ENCODE results near the gene TTC39A. TPM values are rescaled to one million over a fixed set of nuclear protein-coding genes. Genes with fewer than 3 reads are reported as not detected.

Gene TTC39A
- polyA plus RNA-seq, 1 donor (not counting 4 experiments of a cell fraction or from before 2014, with no cell fraction given) = 1.4 TPM

DNA sequence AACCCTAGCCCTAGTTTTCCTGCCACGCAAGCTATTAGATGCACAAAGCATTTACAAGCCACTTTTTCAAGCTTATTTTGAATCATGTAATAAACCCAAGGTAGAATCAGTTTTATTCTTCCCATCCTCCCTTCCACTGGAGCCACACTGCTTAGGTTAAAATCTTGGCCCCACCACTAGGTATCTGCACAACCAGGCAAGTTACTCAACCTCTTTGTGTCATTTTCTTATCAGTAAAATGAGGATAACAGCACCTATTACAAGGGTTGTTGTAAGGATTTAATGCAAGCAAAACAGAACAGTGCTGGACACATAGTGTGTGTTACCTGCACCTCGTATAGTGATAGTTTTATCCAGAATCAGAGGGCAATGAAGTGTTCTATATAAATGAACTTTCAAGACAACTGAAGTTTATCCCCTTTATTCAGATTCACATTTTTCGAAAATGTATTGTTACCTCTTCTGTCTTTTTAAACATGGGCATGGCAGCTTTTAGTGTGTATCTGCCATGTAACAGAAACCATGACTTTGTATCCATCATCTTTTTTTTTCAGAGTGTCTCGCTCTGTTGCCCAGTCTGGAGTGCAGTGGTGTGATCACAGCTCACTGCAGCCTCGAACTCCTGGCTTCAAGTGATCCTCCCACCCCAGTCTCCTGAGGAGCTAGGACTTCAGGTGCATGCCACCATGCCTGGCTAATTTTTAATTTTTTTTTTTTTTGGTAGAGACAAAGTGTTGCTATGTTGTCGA lies 17.2 kb upstream of the TTC39A start:
- no peak overlapping the region for H2AFZ ChIP-seq (ENCODE audit: control insufficient read depth, low read length)
- H3K9me3 ChIP-seq (ENCODE audit: control insufficient read depth, low read depth, low read length) = no peaks in the 10 kb centered on the region
- dilution Hi-C loops (cut with MboI; ENCODE audit: extremely low pct_ligation_motif_present, low sequenced_read_pairs) = no loop called here
- H3K27me3 ChIP-seq (ENCODE audit: control insufficient read depth, extremely low read depth, insufficient read depth, low read length) = peaks cover 26% of the 10 kb centered on the region
- TF ChIP-seq, protein P1, sequence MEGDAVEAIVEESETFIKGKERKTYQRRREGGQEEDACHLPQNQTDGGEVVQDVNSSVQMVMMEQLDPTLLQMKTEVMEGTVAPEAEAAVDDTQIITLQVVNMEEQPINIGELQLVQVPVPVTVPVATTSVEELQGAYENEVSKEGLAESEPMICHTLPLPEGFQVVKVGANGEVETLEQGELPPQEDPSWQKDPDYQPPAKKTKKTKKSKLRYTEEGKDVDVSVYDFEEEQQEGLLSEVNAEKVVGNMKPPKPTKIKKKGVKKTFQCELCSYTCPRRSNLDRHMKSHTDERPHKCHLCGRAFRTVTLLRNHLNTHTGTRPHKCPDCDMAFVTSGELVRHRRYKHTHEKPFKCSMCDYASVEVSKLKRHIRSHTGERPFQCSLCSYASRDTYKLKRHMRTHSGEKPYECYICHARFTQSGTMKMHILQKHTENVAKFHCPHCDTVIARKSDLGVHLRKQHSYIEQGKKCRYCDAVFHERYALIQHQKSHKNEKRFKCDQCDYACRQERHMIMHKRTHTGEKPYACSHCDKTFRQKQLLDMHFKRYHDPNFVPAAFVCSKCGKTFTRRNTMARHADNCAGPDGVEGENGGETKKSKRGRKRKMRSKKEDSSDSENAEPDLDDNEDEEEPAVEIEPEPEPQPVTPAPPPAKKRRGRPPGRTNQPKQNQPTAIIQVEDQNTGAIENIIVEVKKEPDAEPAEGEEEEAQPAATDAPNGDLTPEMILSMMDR (optimal IDR thresholded peaks at IDR 0.05 in 1 of 3, IDR thresholded peaks at IDR 0.05 in 1 of 3, conservative IDR thresholded peaks at IDR 0.05 in 1 of 3; ENCODE audit: extremely low read depth in 1 of 3, insufficient read depth in 2 of 3, low read length in 3 of 3) = no peak
- no peak for TF ChIP-seq EZH2 (IDR thresholded peaks at IDR 0.05; ENCODE audit: low read length)
- no peaks in the 10 kb centered on the region for H4K20me1 ChIP-seq (ENCODE audit: control insufficient read depth, extremely low read depth, insufficient read depth, low read length)
- no peak overlapping the region for H3K27ac ChIP-seq (ENCODE audit: control insufficient read depth, insufficient read depth, low read length)
- no peak overlapping the region for H3K4me3 ChIP-seq (ENCODE audit: control insufficient read depth in 2 of 3, extremely low read depth in 1 of 3, insufficient read depth in 2 of 3, low read depth in 1 of 3, low read length in 3 of 3)
- DNase-seq (ENCODE audit: low read depth, low spot score) (no peak), FAIRE-seq (no peak)
- H3K9me1 ChIP-seq (ENCODE audit: control insufficient read depth, extremely low read depth, insufficient read depth, low read length) = no peaks in the 10 kb centered on the region
- no peaks in the 10 kb centered on the region for H3K36me3 ChIP-seq (ENCODE audit: control insufficient read depth in 2 of 2, extremely low read depth in 1 of 2, insufficient read depth in 2 of 2, low read length in 2 of 2)
- H3K79me2 ChIP-seq (ENCODE audit: control insufficient read depth, insufficient read depth, low read length) = no peaks in the 10 kb centered on the region
- H3K4me1 ChIP-seq (ENCODE audit: control insufficient read depth, extremely low read depth, insufficient read depth, low read length) = no peaks in the 10 kb centered on the region
- no peak overlapping the region for H3K9ac ChIP-seq (ENCODE audit: control insufficient read depth, extremely low read depth, insufficient read depth, low read length)
- no peak overlapping the region for H3K4me2 ChIP-seq (ENCODE audit: control insufficient read depth, extremely low read depth, insufficient read depth, low read depth, low read length)

DNA sequence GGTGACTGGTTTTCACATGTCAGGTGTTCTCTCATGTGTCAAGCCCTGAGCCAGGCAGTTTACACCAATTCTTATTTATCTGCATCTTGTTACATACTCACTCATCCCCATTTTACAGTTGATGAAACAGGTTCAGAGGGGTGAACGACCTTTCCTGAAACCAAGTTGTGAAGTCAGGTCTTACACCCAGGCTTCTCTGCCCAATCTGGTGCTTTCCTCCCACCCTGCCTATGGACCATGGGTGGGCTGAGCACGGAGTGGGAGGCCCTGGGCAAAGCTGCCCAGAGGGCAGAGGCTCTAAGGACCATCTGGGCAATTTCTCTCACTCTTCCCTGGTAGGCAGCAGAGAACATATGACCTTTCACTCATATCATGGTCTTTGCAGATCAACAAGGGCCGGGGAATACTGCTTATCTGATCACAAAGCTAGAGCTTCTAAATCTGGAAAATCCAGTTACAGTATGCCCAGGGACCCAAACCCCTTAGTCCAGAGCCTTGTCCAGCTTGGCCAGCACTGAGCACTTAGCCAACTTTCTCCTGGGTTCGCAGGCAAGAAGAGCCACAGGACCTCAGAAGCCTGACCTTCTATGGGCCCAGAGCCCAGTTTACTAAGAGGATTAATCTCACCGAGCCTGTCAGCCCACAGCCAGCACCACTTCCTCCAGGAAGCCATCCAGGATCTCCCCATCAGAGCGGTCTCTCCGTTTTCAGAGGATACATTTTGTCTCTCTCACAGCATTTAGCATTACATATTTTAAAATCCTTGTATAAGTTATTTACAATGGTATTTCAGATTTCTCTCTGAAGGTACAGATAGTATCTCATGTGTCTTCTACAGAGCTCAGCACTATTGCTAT lies 16.0 kb upstream of the TTC39A start:
- no peak overlapping the region for H3K4me2 ChIP-seq (ENCODE audit: control insufficient read depth, extremely low read depth, insufficient read depth, low read depth, low read length)
- no peaks in the 10 kb centered on the region for H4K20me1 ChIP-seq (ENCODE audit: control insufficient read depth, extremely low read depth, insufficient read depth, low read length)
- DNase-seq (ENCODE audit: low read depth, low spot score) (no peak), FAIRE-seq (no peak)
- no peak overlapping the region for H3K9ac ChIP-seq (ENCODE audit: control insufficient read depth, extremely low read depth, insufficient read depth, low read length)
- no peaks in the 10 kb centered on the region for H3K9me1 ChIP-seq (ENCODE audit: control insufficient read depth, extremely low read depth, insufficient read depth, low read length)
- no peak overlapping the region for H3K27ac ChIP-seq (ENCODE audit: control insufficient read depth, insufficient read depth, low read length)
- no peaks in the 10 kb centered on the region for H3K4me1 ChIP-seq (ENCODE audit: control insufficient read depth, extremely low read depth, insufficient read depth, low read length)
- no peaks in the 10 kb centered on the region for H3K36me3 ChIP-seq (ENCODE audit: control insufficient read depth in 2 of 2, extremely low read depth in 1 of 2, insufficient read depth in 2 of 2, low read length in 2 of 2)
- dilution Hi-C loops (cut with MboI; ENCODE audit: extremely low pct_ligation_motif_present, low sequenced_read_pairs) = no loop called here
- no peak overlapping the region for H2AFZ ChIP-seq (ENCODE audit: control insufficient read depth, low read length)
- TF ChIP-seq, protein P1 (optimal IDR thresholded peaks at IDR 0.05 in 1 of 3, IDR thresholded peaks at IDR 0.05 in 1 of 3, conservative IDR thresholded peaks at IDR 0.05 in 1 of 3; ENCODE audit: extremely low read depth in 1 of 3, insufficient read depth in 2 of 3, low read length in 3 of 3) = no peak
- no peak for TF ChIP-seq EZH2 (IDR thresholded peaks at IDR 0.05; ENCODE audit: low read length)
- peaks cover 26% of the 10 kb centered on the region for H3K27me3 ChIP-seq (ENCODE audit: control insufficient read depth, extremely low read depth, insufficient read depth, low read length)
- H3K79me2 ChIP-seq (ENCODE audit: control insufficient read depth, insufficient read depth, low read length) = no peaks in the 10 kb centered on the region
- H3K9me3 ChIP-seq (ENCODE audit: control insufficient read depth, low read depth, low read length) = no peaks in the 10 kb centered on the region
- H3K4me3 ChIP-seq (ENCODE audit: control insufficient read depth in 2 of 3, extremely low read depth in 1 of 3, insufficient read depth in 2 of 3, low read depth in 1 of 3, low read length in 3 of 3) = no peak overlapping the region

Data from keratinocyte (primary cell).